GM21529 (cell line): ENCODE data around the gene TBL3.
"Not testable (repeated sequence)": the region's sequence is repeated elsewhere in the genome, so short reads cannot be mapped to it uniquely, and the experiment has no call there.

Experiments used
- ATAC-seq: cut with Tn5 transposase; IDR thresholded peaks from one replicate; pipeline ENCODE4 v1.9.1; 2021; ENCODE audit not compliant: unreplicated experiment

TBL3 gene

DNA sequence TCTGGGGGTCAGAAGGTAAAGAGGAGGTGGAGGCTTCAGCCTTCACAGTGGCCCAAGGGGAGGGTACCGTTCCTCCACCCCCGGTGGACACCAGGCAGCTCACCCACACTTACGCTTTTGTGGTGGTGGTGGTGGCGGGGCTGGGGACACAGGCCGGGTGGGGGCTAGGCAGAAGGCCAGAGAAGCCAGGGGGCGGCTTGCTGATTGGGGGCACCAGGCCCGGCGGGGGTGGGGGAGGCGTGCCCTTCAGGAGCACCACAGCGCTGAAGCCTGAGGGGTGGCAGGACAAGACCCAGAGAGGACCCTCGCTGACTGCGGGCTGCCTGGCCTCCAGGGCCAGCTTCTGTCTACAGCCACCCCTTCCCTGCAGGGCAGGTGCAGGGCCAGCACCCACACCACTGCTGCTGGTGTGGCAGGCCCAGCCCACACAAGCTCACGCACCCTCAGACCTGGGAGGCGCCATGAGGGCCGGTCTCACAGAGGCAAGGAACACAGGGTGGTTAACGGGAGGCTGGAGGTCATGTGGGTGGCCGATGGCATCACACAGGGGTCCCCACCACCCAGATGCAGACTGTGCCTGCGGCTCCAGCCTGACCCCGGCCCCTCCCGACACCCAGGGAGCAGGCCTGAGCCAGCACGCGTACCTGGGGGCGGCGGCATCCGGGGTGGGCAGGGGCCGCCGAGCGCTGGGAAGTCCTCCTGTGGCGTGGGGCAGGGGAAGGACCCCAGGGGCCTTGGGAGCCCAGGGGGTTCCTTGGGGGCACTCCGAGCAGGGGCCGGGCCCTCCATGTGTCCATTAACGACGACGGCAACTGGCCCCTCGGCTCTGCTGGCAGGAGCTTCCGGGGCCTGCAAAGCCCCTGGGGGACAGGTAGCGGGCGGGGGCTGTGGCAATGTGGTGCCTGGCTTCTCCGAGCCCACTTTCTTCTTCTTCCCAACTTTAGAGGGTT lies 27.3 kb downstream of the TBL3 start:
- ATAC-seq = no peak

DNA sequence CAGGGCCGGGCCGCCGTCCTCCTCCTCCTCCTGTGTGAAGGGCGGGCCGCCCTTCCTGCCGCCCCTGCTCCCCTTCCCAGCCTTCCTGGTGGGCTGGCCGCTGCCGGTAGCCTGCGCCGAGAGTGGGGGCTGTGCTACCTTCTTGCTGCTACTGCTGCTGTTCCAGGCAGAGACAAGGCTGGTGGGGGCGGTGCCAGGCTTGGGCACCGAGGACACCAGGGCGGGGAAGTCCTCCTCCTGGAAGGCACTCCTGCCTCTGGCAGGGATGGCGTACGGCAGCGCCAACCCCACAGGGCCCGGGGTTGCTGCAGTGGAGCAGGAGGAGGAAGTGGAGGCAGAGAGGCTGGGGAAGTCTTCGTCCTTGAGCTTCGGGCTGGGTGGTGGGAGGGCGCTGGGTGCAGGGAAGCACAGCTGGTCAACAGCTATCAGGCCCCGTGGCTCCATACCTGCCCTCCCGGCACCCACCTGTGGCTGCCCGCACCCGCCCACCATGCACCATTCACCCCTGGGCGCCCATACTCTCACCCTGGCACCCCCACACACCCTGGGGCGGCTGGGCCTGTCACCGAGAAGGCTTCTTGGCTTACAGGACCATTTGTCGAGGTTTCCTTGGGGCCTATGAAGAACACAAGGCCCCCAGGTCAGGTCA lies 28.1 kb downstream of the TBL3 start:
- ATAC-seq = no peak

DNA sequence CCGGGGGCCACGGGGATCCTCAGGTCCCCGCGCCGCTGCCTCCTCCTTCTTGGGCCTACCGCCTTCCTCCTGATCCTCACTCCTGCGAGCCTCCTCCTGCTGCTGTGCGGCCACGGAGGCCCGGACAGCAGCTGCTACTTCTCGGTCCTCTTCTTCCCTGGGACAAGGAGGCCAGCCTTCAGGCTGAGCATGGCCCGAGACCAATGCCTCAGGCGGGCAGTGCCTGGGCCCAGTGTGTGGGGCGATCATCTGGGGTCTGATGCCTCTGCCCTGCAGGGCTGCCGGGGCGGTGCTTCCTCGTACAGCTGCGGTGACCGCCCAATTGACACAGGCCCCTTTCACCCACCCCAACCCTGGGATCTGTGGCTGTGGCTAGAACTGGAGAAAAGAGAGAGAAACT lies 29.2 kb downstream of the TBL3 start:
- no peak for ATAC-seq

DNA sequence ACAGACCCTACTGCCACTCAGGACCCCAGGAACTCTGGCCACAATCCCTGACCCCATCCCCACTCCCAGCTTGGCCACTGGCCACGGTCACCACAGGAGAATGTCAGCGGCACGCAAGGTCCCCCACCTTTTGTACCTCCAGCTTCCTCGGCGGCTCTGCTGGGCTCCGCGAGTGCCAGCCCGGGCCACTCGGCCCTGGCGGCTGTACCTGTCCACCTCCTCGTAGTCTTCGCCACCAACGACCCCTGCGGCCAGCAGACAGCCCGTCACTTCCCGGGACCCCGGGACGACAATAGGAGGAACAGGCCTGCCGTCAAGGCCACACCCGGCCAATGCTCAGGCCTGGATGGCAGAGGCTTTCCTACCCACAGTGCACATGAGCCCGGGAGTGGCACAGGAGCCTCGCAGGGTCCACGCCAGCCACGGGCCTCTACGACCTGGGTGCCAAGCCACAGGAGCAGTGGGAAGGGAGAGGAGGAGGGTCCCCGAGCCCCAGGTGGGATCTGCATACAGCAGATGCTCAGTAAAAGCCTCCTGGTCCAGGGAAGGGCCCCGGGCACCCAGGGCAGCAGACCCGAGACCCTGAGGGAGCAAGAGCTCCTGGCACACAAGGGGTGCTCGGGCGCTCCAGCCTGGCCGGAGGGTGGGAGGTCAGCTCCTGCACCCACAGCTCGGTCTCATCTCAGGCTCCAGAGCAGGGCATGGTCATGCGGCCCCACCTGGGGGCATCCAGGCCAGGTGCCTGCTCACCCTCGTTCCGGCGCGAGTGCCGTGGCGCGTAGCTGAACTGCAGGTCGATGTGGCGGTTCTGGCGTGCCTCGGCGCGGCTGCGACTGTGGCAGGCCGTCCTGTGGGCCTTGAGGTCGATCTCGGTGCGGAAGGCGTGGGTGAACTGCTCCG lies 29.9 kb downstream of the TBL3 start:
- ATAC-seq = no peak

DNA sequence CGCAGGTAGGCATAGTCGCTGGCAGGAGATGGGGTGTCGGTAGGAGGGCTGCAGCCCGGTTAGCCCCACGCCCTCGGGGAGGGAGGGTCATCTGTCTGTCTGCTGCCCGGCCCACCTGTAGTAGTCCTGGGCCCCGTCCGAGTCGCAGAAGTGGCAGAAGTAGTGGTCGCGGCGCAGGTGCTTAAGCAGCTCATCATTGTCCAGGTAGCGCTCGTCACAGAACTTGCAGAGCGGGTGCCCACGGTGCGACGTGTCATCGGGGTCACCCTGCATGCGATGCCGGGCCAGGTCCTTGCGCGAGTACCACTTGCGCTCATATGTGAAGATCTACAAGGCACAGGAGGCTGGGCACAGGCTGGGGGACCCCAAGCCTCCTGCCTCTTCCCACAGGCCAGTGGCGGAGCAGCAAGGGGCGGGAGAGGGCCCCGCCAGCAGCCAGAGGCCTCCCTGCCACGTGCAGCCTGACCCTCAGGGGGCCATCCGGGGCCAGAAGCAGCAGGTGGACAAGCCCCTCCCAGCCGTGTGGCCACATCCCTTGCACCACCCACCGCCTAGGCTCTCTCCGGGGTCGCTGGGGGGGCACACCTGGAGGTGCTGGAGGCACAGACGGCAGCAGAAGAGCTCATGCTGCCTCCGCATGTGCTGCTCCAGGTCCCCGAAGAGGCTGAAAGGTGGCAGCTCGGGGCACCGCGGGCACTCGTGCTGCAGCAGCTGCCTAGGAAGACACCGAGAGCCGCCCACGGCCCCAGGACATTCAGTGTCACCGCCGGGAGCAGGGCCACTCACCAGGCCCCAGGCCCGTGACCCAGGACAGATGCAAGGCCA lies 30.8 kb downstream of the TBL3 start:
- no peak for ATAC-seq

DNA sequence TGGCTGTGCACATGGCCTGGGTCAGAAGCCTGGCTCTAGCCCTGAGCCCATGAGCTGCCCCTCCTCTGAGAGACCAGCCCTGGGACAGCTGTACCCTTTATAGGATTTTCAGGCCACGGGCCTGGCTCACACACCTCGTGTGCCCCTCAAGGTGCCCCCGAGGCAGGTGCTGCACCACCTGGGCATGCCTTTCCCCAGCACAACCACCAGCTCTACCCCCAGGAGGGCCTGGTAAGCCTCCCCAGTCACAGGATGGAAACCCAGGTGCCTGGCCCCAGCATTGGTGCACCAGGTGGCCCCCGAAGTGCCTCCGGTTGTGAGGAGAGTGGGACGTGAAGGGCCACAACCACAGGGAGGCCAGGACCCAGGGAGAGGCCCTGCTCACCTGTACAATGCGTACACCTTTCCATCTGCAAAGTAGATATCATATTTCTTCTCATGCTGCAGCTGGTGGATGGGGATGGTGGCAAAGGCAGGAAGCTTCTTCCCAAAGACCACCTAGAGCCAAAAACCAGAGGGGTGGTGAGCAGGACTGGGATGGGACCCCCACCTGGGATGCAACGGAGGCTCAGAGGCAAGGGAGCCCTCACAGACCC lies 31.5 kb downstream of the TBL3 start:
- no peak for ATAC-seq

DNA sequence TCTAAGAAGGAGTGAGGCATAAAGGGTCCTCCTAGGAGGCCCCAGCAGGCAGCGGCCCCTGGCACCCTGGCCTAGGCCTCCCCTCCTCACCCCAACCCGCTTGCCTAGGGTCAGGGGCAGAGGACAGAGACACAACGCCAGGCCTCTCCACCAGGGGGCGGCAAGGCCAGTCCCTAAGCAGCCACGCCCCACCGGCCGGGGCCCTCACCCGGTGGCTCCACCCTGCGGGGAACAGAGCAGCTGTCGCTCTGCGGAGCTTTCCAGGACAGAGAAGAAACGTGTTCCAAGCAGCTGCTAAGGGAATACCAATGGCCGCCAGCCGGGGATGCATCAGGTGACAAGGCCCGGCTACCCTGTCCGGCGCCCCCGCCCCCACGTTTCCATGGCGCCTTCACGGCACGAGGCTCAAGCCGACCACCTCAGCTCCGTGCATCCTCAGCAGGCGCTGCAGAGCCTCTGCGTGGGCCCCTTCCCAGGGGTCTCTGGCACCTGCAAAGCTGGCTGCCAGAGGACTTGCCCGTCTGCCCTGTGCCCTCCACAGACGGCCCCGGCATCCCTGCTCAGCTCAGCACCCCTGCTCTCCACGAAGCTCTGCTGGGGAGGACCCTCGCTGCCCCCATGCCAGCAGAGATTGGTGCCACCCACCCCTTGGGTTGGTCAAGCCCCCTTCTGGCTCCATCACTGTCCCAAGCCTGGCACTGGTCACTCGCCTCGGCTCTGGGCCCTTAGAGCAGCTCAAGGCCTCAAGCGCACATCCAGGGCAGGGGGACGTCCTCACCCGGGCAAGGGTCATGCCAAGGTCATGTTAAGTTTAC lies 32.2 kb downstream of the TBL3 start:
- peak; percentile 61 for ATAC-seq

DNA sequence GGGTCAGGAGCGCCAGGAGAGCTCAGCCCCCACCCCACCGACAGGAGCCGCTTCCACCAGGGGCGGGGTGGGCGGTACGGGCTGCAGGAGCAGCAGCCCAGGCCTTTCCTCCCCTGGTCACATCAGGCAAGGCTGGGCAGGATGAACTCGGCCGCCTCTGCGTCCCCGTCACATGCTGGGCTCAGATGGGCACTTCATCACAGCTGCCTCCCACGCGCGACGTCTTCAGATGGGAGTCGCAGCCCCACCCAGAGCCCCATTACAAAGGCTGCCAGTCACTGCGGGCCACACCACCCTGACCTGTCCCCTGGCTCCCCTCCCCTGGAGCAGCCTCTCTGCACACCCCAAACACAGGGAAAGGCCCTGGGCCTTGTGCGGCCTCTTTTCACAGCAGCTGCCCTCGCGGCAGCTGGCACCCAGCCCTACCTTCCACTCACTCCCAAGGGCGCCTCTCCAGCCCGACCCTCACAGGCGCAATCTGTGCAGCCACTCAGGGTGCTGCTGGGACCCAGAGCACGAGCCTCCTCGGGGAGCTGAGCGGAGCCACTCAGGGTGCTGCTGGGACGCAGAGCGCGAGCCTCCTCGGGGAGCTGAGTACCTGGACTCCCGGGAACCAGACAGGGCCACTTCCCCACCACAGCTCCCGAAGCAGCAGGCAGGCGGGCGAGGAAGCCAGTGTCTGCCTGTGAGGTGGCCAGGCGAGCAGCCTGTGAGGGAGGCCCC lies 33.1 kb downstream of the TBL3 start:
- no peak for ATAC-seq

DNA sequence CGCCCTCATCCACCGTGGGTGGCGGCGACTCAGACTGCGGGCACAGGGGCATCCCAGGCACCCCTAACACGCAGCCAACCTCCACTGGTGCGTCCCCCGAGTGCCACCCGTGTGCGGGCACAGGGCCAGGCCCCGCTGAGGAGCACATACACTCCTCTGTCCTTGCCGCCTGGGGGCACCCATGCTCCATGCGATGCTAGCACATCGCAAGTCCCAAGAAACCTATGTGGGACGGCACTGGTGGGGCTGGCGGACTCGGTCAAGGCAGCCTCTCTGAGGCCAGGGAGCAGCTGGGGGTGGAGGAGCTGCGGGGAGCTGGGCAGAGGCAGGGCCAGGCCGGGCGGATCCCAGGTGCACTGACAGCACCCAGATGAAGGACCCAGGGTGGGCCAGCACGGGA lies 33.8 kb downstream of the TBL3 start:
- no peak for ATAC-seq

DNA sequence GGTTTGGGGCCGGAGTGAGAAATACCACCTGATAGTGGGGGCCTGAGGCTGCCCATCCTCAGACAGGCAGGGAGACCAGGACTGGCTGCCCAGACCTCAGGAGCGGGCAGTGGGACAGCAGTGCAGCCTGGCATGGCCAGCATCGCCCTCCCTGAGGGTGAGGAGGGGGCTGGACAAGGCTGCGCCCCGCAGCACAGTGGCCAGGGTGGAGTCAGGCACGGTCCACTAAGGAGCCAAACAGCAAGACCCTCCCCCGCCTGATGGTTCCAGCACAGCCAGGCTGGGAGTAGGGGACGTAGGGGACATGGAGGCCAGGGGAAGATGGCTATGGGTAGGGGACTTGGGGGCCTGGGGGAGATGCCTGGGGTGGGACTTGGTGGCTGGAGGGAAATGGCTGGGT lies 34.5 kb downstream of the TBL3 start:
- no peak for ATAC-seq

DNA sequence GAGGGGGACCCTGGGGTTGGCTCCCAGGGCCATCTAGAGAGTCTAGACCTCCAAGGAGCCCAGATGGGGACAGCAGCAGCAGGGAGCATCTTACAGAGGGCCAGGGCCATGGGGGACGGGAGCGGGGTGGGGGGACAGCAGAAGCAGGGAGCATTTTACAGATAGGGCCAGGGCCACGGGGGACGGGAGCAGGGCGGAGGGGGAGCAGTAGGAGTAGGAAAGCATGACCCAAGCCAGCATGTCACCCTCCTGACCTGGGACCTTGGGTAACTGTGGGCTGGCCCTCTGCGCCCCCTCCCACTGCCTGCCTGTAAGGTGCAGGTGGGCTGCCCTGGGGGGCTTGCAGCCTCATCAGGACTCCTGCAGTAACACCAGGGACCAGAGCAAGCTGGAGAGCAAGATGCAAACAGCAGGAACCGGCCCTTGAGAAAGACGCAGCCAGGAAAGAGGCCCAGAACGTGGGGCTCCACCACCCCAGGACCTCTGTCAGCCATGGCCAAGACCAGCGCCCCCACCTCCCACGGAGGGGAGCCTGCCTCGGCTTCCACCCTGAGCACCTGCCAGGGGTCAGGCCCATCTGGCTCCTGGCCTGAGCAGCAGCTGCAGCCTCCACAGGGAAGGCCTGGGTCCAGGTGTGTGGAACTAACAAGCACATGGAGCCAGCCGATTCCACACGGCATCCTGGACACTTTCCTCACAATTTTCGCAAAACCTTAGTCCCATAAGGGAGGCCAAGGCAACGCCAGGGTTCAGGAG lies 35.4 kb downstream of the TBL3 start:
- no peak for ATAC-seq

DNA sequence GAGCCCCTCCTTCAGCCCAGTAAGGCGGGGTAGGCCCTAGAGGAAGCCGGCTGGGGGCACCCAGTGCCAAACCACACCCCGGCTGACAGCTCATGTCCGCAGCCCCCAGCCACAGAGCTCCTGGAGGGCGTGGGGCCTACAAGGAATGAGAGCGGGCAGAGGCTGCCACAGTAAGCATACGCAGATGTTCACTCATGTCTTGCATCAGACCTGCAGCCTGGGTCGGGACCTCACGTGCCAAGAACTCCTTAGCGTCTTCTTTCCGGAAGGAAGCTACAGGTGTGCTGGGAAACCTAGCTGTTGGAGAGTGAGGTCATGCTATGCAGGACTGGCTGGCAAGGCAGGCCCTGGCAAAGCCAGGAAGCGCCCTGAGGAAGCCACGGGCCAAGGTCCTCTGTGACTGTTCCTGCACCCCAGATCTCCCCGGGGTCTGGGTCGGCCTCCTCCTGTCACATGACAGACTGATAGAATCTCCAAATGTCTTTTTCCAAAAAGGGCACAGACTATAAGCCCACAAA lies 36.2 kb downstream of the TBL3 start:
- no peak for ATAC-seq

DNA sequence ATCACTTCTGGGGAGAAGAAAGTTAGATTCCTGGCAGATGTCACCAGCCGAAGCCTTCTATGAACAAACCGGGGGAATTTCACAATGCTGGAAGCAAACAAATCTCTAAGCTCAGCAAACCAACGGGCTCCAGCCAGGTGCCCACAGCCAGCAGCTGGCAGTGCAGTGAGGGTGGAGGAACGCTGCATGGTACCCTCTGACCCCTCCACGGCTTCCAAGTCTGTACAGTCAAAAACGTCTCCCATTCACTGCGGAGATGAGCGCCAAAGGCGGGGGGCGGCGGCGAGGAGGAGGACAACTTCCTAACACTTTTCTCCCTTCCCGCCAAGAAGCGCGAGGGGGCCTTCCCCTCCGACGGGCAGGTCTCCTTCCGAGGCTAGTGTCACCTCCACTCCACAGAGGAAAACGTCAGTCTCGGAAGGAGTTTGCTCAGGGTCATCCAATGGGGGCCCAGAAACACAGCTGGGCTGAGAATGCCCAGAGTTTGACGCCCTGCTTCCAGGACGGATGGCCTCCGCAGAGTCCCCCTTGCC lies 36.8 kb downstream of the TBL3 start:
- ATAC-seq = no peak

DNA sequence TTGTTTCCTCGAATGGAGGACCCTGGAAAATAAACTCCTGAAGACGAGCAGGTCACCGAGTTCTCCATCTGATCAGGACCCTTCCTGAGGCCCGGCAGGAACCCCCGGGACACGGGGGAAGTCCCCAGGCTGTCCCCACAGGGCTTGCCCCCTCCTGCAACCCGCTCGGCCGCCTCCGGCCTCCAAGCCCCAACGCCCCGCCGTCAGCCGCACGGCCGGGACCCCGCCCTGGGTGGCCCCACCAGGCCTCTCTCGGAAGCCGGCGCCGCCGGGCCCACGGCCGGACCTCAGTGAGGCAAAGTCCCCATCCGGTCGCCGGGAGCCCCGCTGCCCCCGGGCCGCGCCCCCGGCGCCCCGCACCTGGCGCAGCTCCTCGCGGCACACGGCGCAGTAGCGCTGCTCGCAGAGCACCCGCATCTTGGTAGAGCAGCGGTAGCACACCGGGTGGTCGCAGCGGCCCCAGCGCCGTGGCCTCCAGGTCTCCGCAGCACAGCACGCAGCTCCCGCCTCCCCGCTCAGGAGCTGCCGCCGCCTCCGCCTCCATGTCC lies 37.4 kb downstream of the TBL3 start:
- peak; percentile 36 for ATAC-seq

DNA sequence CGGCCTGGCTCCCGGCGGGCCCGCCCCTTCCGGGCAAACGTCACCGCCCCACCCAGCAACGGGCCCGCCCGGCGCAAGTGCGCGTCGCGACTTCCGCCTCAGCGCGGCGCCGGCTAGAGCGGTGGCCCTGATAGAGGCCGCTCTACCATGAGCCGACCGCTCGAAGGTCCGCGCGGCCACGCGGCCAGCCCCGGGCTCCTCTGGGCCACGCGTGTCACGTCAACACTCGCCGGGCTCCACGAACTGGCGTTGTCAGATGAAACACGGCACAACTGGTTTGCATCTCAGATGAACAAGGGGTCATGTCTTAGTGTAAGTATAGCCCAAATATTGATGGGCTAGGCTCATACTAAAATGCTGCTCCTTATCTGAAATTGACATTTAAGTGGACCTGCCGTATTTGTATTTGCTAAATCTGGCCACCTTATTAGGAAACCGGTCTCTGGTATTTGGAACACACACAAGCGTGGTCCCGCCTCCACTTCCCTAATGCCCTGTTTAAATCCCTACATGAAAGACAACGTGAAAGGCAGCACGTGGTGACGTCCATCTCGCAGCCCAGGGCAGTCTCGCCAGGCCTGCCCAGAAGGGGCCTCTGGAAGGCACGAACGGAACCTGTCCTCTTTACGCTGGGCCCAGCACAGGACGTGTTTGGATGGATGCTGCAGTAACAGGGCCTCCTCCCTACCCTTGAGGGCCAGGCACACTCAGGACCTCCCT lies 38.1 kb downstream of the TBL3 start, which contains the start of gene ZNF598:
Gene ZNF598 (minus strand): TSS at position 31 of the 720 bp plus-strand sequence.
- ATAC-seq = peak; percentile 79

DNA sequence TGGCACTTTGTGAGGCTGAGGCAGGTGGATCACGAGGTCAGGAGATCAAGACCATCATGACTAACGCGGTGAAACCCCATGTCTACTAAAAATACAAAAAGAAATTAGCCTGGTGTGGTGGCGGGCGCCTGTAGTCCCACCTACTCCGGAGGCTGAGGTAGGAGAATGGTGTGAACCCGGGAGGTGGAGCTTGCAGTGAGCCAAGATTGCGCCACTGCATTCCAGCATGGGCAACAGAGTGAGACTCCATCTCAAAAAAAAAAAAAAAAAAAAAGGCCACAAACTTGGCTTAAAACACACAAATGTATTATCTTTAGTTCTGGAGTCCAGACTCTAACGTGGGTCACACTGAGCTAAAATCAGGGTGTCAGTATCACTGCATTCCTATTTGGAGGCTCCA lies 39.9 kb downstream of the TBL3 start:
- not testable (repeated sequence) for ATAC-seq
